HG03571 (cell line): ENCODE results near the gene FAM3A.

Experiments used
- ATAC-seq: cut with Tn5 transposase; IDR thresholded peaks from one replicate; pipeline ENCODE4 v1.9.1; 2021; ENCODE audit not compliant: unreplicated experiment

FAM3A gene

DNA sequence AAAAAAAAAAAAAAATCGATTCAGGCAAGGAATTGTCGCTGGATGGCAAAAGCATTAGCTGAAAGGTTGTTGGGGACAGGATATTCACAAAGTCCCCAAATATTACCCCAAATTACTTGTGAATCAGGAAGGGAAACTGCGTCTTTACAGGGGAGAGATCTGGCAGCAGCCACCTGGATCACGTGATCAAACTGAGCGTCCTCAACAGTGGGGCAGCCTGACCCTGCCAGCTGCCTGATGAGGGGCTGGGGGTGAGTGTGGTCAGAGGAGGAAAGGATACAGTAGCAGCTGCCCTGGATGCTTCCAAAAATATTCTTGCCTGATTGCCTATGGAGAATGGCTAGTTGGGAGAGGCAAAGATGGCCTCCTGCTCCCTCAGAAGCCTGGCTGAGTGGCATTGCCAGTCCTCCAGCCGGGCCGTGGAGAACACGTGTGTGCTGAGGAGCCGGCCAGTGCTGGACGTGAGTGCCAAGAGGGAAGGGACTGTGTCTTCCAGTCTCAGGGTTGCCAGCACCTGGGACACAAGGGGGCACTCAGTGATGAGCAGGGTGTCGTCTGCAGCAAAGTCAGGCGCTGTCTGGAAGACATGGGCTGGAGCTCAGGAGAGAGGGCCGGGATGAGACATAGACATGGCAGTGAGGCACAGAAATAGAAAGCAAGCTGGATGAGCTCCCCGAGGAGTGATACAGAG lies 34.0 kb downstream of the FAM3A start:
- ATAC-seq, result no peak

- no peak for ATAC-seq
Observed at GRCh38 chrX:154481195-154481594, 34.8 kb downstream of the FAM3A start.

- ATAC-seq, result peak; percentile 88
Observed at GRCh38 chrX:154478728-154479622, 37.1 kb downstream of the FAM3A start, which contains the start of gene LAGE3. Gene LAGE3 (minus strand): TSS chrX:154479281. CDS start chrX:154478915, 366 bp downstream.

DNA sequence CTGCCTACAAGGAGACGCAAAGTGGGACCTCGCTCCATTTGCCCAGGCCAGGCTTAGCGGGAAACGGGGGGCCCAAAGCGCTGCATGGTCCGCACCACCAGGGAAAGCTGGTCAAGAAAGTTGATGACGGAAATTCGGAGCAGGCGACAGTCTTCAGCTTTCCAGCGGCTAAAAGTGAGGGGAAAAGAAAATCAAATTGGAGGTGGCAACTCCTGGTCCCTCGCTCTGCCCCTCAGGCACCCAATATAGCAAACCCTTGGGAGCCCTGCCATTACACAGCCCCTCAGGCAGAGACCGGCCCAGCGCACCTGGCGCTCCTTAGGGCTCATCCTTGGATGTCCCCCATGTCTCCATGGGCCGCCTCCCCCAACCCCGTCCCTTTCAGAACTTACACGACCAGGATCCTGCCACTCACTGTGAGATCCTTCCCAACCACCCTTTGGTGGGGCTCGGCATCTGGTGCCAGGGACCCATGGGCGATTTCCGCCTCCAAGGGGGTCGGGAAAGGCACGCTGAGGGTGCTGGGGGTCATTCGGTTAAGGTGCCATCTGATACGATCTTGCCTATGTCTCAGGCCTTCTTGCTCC lies 38.0 kb downstream of the FAM3A start:
- no peak for ATAC-seq

DNA sequence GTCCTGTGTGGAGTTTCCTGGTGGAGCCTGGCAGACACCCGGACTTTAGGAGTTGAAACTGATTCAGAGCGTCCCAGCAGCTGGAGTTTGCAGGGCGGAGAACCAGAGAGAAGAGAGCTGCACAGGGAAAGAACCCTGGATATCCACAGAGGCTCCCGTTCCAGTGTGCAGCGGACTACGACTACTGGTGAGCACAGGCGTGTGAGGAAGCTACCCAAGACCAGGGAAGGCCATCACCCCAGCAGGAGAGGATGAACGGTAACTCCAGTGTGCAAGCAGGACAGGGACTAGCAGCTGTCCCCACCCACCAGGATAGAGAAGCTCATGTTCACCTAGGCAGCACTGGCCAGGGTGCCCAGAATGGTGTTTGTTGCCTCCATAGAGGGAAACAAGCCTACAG lies 39.2 kb downstream of the FAM3A start:
- no peak for ATAC-seq

DNA sequence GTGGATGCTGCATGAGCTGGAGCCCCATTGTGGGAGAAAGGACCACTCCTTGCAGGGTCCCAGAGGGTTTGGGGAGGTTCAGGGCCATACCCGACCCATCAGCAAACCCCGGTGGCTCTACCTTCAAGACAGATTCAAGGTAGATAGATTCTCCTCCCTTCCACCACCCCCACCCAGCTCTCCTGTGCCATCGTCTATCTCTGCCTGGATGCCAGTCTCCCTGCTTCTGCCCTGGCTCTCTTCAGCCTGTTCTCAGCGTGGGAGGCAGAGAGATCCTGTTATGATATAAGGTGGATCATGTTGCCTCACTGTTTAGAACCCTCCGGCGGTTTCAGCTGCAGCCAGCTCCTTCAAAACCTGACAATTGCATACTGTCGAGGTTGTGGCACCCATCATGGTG lies 42.3 kb downstream of the FAM3A start:
- ATAC-seq, result no peak

DNA sequence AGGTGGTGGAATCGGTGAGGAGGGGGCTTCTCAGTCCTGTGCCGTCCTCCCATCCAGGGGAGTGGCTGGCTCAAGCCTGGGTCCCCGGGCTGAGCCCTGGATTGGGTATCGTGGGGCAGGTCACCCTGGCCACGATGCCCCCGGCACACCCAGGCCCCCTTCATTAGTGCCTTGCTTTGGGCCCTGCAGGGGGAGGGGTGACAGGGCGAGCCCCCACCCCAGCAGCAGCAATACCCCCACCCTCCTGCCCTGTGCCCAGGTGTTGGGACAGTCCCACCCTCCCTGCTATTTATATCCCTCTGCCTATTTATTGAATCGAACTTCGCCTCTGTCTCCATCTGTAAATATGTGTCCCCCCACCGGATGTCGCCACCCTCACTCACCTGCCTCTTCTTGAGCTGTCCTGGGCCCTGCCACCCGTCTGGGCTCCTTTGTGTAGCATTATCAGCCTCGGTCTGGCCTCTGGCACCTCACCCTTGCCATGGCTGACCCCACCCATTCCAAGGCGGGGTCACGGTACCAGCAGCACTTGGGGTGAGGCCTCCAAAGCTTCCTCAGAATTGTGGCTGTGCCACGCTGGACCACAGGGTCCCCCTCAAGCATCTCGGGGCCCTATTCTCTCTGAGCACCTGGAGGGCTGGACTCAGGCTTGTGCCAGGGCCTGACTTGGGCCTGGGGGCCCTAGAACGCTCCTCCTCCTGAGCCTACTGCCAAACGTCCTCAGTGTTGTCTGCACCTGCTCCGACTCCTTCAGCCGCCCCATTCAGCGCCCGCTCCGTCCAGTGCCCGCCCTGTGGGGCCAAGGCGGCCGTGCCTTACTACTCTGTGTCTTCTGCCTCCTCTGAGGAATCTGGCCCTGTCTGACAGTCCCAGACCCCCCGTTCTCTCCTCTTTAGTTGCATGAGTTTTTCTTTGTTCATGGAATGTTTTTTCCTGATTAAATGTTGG lies 43.1 kb downstream of the FAM3A start:
- no peak for ATAC-seq

DNA sequence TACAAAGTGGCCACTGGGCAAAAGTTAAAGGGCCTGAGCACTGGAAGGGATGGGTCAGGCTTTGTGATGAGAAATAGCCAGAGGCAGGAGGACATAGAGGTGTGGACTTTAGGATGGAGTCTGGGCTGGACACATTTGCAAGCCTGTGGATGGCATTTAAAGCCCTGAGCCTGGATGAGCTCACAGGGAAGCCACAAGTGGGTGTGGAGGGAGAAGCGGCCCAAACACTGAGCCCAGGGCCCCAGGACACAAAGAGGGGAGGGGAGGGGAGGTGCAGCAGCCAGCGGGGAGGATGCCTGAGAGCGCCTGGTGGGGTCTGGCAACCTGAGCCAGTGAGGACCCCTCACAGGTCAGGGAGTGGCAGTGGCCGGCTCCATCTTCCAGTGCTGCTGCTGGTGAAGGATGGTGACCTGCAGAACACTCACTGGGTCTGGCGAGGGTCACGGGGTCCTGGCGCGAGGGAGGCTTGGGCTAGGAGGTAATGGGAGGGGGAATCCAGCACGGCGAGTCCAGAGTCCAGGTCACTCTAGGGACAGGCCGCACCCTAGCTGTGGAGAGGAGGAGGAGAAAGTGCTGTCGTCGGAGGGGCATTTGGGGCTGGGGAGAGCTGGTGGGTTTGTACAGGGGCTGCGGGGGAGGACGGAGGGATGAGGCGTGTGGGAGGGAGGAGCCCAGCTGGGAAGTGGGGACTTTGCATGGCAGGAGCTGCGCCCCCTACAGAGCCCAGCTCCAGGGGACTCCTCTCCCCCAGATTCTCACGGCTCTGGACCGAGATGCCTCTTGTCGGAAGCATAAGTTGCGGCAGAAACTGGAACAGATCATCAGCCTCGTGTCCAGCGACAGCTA lies 44.0 kb downstream of the FAM3A start:
- ATAC-seq, result no peak

DNA sequence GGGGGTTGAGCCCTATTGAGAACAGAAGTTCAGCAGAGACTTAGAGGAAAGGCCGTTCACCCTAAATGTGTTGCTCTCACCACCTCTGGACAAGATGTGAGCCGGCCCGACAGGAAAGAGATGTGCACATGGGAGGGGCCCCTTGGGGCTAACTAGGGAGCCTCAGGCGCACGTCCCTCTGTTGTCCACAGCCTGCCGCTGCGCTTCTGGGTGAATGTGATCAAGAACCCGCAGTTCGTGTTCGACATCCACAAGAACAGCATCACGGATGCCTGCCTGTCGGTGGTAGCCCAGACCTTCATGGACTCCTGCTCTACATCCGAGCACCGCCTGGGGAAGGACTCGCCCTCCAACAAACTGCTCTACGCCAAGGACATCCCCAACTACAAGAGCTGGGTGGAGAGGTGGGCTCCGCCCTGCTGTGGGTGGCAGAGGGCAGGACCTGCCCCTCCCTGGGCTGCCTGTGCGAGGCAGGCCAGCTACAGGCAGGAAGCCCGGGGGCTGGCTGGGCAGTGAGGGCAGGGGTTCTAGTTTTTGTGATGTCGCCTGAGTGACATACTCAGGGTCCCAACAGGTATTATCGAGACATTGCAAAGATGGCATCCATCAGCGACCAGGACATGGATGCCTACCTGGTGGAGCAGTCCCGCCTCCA lies 45.0 kb downstream of the FAM3A start:
- ATAC-seq, result no peak

- ATAC-seq, result no peak
Observed at GRCh38 chrX:154470434-154470833, 45.6 kb downstream of the FAM3A start.

DNA sequence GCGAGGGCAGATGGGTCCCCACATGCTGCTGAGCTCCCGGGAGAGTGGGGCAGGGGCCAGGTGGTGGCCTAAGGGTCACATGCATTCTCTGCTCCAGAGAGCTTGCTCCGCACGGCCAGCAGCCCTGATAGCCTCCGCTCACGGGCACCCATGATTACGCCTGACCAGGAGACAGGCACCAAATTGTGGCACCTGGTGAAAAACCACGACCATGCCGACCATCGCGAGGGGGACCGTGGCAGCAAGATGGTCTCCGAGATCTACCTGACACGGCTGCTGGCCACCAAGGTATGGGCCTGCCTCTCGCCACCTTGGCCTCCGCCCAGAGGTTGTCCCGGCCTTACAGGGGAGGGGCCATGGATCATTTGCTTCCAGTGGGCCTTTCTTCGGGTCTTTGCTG lies 46.2 kb downstream of the FAM3A start:
- no peak for ATAC-seq

DNA sequence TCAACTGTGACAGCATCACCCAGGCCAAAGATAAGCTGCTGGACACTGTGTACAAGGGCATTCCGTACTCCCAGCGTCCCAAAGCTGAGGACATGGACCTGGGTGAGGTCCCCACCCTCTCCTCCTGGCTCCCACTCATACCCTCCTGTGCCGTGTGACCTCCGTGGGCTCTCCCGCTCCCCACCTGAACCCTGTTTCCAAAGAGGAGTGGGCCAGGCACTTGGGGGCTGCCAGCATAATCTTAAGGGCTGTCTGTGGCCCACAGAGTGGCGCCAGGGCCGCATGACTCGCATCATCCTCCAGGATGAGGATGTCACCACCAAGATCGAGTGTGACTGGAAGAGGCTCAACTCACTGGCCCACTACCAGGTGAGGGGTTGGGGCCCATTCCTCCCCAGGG lies 46.9 kb downstream of the FAM3A start:
- ATAC-seq, result no peak

GRCh38 chrX:154468217-154468616 lies 47.8 kb downstream of the FAM3A start:
- ATAC-seq, result no peak

DNA sequence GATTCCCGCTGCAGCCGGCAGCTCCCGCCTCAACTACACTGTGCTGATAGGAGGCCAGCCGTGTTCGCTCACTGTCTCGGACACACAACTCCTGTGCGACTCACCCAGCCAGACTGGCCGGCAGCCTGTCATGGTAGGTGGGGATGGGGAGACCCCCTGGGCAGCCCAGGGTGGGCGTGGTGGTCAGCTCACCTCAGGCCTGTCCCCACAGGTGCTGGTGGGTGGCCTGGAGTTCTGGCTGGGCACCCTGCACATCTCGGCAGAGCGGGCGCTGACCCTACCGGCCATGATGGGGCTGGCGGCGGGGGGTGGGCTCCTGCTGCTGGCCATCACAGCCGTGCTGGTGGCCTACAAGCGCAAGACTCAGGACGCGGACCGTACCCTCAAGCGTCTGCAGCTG lies 48.5 kb downstream of the FAM3A start:
- no peak for ATAC-seq

DNA sequence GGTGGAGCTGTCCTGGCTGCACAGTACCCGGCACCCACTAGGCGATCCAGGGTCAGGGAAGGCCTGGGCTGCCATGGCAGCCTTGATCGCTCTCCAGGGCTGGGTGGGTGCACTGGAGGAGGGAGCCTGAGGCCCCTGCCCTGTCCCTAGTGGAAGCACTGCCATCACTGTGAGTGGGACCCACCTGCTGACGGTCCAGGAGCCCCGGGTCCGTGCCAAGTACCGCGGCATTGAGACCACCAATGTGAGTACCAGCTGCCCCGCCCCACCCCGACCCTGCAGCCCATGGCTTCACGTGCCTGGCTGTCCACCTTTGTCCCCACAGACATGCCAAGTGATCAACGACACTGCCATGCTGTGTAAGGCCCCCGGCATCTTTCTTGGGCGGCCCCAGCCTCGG lies 49.1 kb downstream of the FAM3A start:
- no peak for ATAC-seq

DNA sequence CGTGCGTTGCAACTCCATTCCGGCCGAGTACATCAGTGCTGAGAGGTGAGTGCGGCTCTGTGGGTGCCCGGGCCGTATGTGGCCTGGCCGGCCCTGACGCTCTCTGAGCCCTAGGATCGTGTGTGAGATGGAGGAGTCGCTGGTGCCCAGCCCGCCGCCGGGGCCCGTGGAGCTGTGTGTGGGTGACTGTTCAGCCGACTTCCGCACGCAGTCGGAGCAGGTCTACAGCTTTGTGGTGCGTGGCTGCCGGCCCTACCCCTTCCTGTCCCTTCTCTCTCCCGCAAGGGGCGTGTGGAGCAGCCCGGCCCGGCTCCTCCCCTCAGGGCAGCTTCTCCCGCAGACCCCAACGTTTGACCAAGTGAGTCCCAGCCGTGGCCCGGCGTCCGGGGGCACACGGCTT lies 50.0 kb downstream of the FAM3A start:
- ATAC-seq, result no peak

- ATAC-seq, result no peak
Observed at GRCh38 chrX:154465601-154466000, 50.4 kb downstream of the FAM3A start.

DNA sequence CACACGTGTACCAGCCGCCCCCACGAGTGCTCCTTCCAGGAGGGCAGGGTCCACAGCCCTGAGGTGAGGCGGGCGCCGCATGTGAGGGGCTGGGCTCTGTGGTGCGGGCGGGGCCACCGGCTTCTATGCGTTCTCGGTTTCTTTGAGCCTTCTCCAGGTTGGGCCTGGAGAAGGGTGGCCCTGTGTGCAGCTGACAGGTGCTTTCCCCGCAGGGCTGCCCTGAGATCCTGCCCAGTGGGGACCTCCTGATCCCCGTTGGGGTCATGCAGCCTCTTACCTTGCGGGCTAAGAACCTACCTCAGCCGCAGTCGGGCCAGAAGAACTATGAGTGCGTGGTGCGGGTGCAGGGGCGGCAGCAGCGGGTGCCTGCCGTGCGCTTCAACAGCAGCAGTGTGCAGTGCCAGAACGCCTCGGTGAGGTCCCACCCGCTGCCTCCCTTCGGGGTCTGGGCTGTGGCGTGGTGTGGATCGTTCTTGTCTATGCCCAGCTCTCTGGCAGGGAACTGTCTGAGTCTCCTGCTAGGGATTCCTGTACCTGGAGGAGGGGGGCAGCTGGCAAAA lies 51.1 kb downstream of the FAM3A start:
- no peak for ATAC-seq

GRCh38 chrX:154463611-154464220 lies 52.3 kb downstream of the FAM3A start:
- no peak for ATAC-seq
